ENCODE results near the gene NLRP7.
"Not testable (repeated sequence)": the region's sequence is repeated elsewhere in the genome, so short reads cannot be mapped to it uniquely, and the experiment has no call there.

Gene NLRP7

GRCh38 chr19:54947381-54947780 is at the start of gene NLRP7:
Gene NLRP7, minus strand, starts transcription at chr19:54947530.
- DNase-seq (ENCODE audit: low read depth), result no peak

GRCh38 chr19:54995561-54995960 is 48.2 kb upstream of the NLRP7 start:
- no peak for DNase-seq (ENCODE audit: low read depth)

- not testable (repeated sequence) for DNase-seq (ENCODE audit: low read depth)
Observed at GRCh38 chr19:54989531-54989930, 42.2 kb upstream of the NLRP7 start.

- DNase-seq (ENCODE audit: low read depth), result not testable (repeated sequence)
Observed at GRCh38 chr19:54982562-54982961, 35.2 kb upstream of the NLRP7 start.

- not testable (repeated sequence) for DNase-seq (ENCODE audit: low read depth)
Observed at GRCh38 chr19:54973229-54974090, 26.1 kb upstream of the NLRP7 start.

GRCh38 chr19:54971446-54971845 is 24.1 kb upstream of the NLRP7 start:
- not testable (repeated sequence) for DNase-seq (ENCODE audit: low read depth)

GRCh38 chr19:54969647-54970046 is 22.3 kb upstream of the NLRP7 start:
- DNase-seq (ENCODE audit: low read depth), result no peak

GRCh38 chr19:54967611-54968010 is 20.3 kb upstream of the NLRP7 start:
- no peak for DNase-seq (ENCODE audit: low read depth)

GRCh38 chr19:54965055-54965454 is 17.7 kb upstream of the NLRP7 start:
- not testable (repeated sequence) for DNase-seq (ENCODE audit: low read depth)

- DNase-seq (ENCODE audit: low read depth), result no peak
Observed at GRCh38 chr19:54959840-54960239, 12.5 kb upstream of the NLRP7 start.

- DNase-seq (ENCODE audit: low read depth), result no peak
Observed at GRCh38 chr19:54955376-54955775, 8.0 kb upstream of the NLRP7 start.

GRCh38 chr19:54953345-54953713 is 6.0 kb upstream of the NLRP7 start:
- DNase-seq (ENCODE audit: low read depth), result not testable (repeated sequence)

GRCh38 chr19:54952591-54953344 is 5.4 kb upstream of the NLRP7 start:
- peak; percentile 19 for DNase-seq (ENCODE audit: low read depth)

- DNase-seq (ENCODE audit: low read depth), result not testable (repeated sequence)
Observed at GRCh38 chr19:54950580-54950979, 3.2 kb upstream of the NLRP7 start.

GRCh38 chr19:54949412-54949811 is 2.1 kb upstream of the NLRP7 start:
- DNase-seq (ENCODE audit: low read depth), result no peak

GRCh38 chr19:54943772-54944361 is 3.5 kb downstream of the NLRP7 start:
- peak; percentile 1 for DNase-seq (ENCODE audit: low read depth)

- DNase-seq (ENCODE audit: low read depth), result not testable (repeated sequence)
Observed at GRCh38 chr19:54939538-54939937, 7.8 kb downstream of the NLRP7 start.

- DNase-seq (ENCODE audit: low read depth), result no peak
Observed at GRCh38 chr19:54938906-54939305, 8.4 kb downstream of the NLRP7 start.

GRCh38 chr19:54937926-54938325 is 9.4 kb downstream of the NLRP7 start:
- DNase-seq (ENCODE audit: low read depth), result no peak

GRCh38 chr19:54928299-54928698 is 19.0 kb downstream of the NLRP7 start:
- DNase-seq (ENCODE audit: low read depth), result peak; percentile 17

- DNase-seq (ENCODE audit: low read depth), result no peak
Observed at GRCh38 chr19:54923276-54923675, 24.1 kb downstream of the NLRP7 start.

- DNase-seq (ENCODE audit: low read depth), result no peak
Observed at GRCh38 chr19:54921082-54921481, 26.2 kb downstream of the NLRP7 start.
